Measurements from ENCODE around the gene KCNH3.
"Not testable (repeated sequence)": the region's sequence is repeated elsewhere in the genome, so short reads cannot be mapped to it uniquely, and the experiment has no call there.

Gene KCNH3

GRCh38 chr12:49496417-49497360 lies 42.1 kb upstream of the KCNH3 start:
- TF ChIP-seq CTCF (IDR thresholded peaks at IDR 0.05; ENCODE audit: control extremely low read depth, extremely low read depth, low read depth, missing control alignments) = no peak
- no peak for DNase-seq (ENCODE audit: extremely low spot score)
- ChIA-PET CTCF (interaction anchor here (1.9 to 5.0 kb wide), 6 partner anchors 9 to 138 kb away, joined by 3 to 27 read pairs (median 10); no protein-coding TSS in a partner anchor), POLR2A (no interaction called here)

- DNase-seq (ENCODE audit: extremely low spot score) = no peak
- ChIA-PET CTCF (interaction anchor here (1.5 to 3.8 kb wide), 3 partner anchors 10 to 154 kb away, joined by 3 to 40 read pairs (median 10); no protein-coding TSS in a partner anchor), POLR2A (no interaction called here)
- TF ChIP-seq CTCF (IDR thresholded peaks at IDR 0.05; ENCODE audit: control extremely low read depth, extremely low read depth, low read depth, missing control alignments) = no peak
Observed at GRCh38 chr12:49501895-49502294, 36.9 kb upstream of the KCNH3 start.

GRCh38 chr12:49502590-49502989 lies 36.2 kb upstream of the KCNH3 start:
- DNase-seq (ENCODE audit: extremely low spot score) = no peak
- ChIA-PET POLR2A (no interaction called here), CTCF (interaction anchor here (4.1 to 5.8 kb wide), 2 partner anchors 11 to 144 kb away, joined by 26 to 55 read pairs; no protein-coding TSS in a partner anchor)
- TF ChIP-seq CTCF (IDR thresholded peaks at IDR 0.05; ENCODE audit: control extremely low read depth, extremely low read depth, low read depth, missing control alignments) = no peak

GRCh38 chr12:49503674-49504180 lies 35.1 kb upstream of the KCNH3 start:
- CTCF ChIA-PET = interaction anchor here (1.0 to 5.8 kb wide), 8 partner anchors 10 to 172 kb away, joined by 3 to 55 read pairs (median 4); no protein-coding TSS in a partner anchor
- no peak for DNase-seq (ENCODE audit: extremely low spot score)
- no peak for TF ChIP-seq CTCF (IDR thresholded peaks at IDR 0.05; ENCODE audit: control extremely low read depth, extremely low read depth, low read depth, missing control alignments)
- POLR2A ChIA-PET = interaction anchor here (0.7 kb wide), 2 partner anchors 215 to 1362 kb away, joined by 6 to 11 read pairs; no protein-coding TSS in a partner anchor

- TF ChIP-seq CTCF (IDR thresholded peaks at IDR 0.05; ENCODE audit: control extremely low read depth, extremely low read depth, low read depth, missing control alignments) = no peak
- POLR2A ChIA-PET = interaction anchor here (0.7 kb wide), 1 partner anchor 323 kb away, joined by 3 read pairs; no protein-coding TSS in a partner anchor
- DNase-seq (ENCODE audit: extremely low spot score) = no peak
- CTCF ChIA-PET = interaction anchor here (0.9 to 5.8 kb wide), 8 partner anchors 8 to 407 kb away, joined by 3 to 55 read pairs (median 7); no protein-coding TSS in a partner anchor
Observed at GRCh38 chr12:49505672-49506071, 33.2 kb upstream of the KCNH3 start.

GRCh38 chr12:49507139-49507538 lies 31.7 kb upstream of the KCNH3 start:
- TF ChIP-seq CTCF (IDR thresholded peaks at IDR 0.05; ENCODE audit: control extremely low read depth, extremely low read depth, low read depth, missing control alignments) = no peak
- CTCF ChIA-PET = interaction anchor here (1.0 to 5.8 kb wide), 6 partner anchors 11 to 220 kb away, joined by 3 to 55 read pairs (median 5); partner anchors contain the start of gene DNAJC22
- POLR2A ChIA-PET = no interaction called here
- no peak for DNase-seq (ENCODE audit: extremely low spot score)

GRCh38 chr12:49509681-49510080 lies 29.1 kb upstream of the KCNH3 start:
- not testable (repeated sequence) for DNase-seq (ENCODE audit: extremely low spot score)
- CTCF ChIA-PET = interaction anchor here (1.1 to 12.4 kb wide), 6 partner anchors 9 to 221 kb away, joined by 6 to 410 read pairs (median 12); partner anchors contain the start of gene SPATS2
- POLR2A ChIA-PET = interaction anchor here (0.6 to 1.0 kb wide), 2 partner anchors 143 to 371 kb away, joined by 3 to 5 read pairs; no protein-coding TSS in a partner anchor

Measured in GM10248 (cell line).